HG02938 (cell line): Measurements from ENCODE around the gene TMEM25.
"Not testable (repeated sequence)": the region's sequence is repeated elsewhere in the genome, so short reads cannot be mapped to it uniquely, and the experiment has no call there.

Experiments
- ATAC-seq: cut with Tn5 transposase; IDR thresholded peaks from one replicate; pipeline ENCODE4 v1.9.1; 2021; ENCODE audit warnings: mild to moderate bottlenecking, moderate library complexity; ENCODE audit not compliant: unreplicated experiment

Gene TMEM25

GRCh38 chr11:118530683-118531596 is at the start of gene TMEM25:
TMEM25 (plus strand) TSS chr11:118531192; CDS start chr11:118531802, 610 bp downstream.
- peak; percentile 42 for ATAC-seq

GRCh38 chr11:118481238-118481637 is 49.8 kb upstream of the TMEM25 start:
- ATAC-seq, result not testable (repeated sequence)

GRCh38 chr11:118484405-118484804 is 46.6 kb upstream of the TMEM25 start:
- ATAC-seq, result no peak

GRCh38 chr11:118485273-118485672 is 45.7 kb upstream of the TMEM25 start:
- no peak for ATAC-seq

GRCh38 chr11:118488480-118489109 is 42.4 kb upstream of the TMEM25 start:
- no peak for ATAC-seq

GRCh38 chr11:118491041-118491440 is 40.0 kb upstream of the TMEM25 start:
- no peak for ATAC-seq

- no peak for ATAC-seq
These were observed 33.2 kb upstream of the TMEM25 start for GRCh38 chr11:118497831-118498230.

- no peak for ATAC-seq
These were observed 27.8 kb upstream of the TMEM25 start for GRCh38 chr11:118503216-118503615.

- ATAC-seq, result no peak
These were observed 19.4 kb upstream of the TMEM25 start for GRCh38 chr11:118511601-118512000.

- no peak for ATAC-seq
These were observed 16.9 kb upstream of the TMEM25 start for GRCh38 chr11:118514103-118514502.

GRCh38 chr11:118519549-118519948 is 11.4 kb upstream of the TMEM25 start:
- no peak for ATAC-seq

- no peak for ATAC-seq
These were observed 9.1 kb upstream of the TMEM25 start for GRCh38 chr11:118521892-118522311.

- ATAC-seq, result no peak
These were observed 8.4 kb upstream of the TMEM25 start for GRCh38 chr11:118522571-118523072.

GRCh38 chr11:118524356-118524755 is 6.6 kb upstream of the TMEM25 start:
- no peak for ATAC-seq

GRCh38 chr11:118524757-118525470 is 6.1 kb upstream of the TMEM25 start:
- ATAC-seq, result no peak

GRCh38 chr11:118526688-118527087 is 4.3 kb upstream of the TMEM25 start:
- no peak for ATAC-seq

GRCh38 chr11:118527109-118527508 is 3.9 kb upstream of the TMEM25 start, which contains the start of gene TTC36:
TTC36 (plus strand) TSS chr11:118527474; CDS start chr11:118527495, 21 bp downstream.
- no peak for ATAC-seq

- ATAC-seq, result no peak
These were observed 2.5 kb upstream of the TMEM25 start for GRCh38 chr11:118528511-118528910.

GRCh38 chr11:118529584-118530175 is 1.3 kb upstream of the TMEM25 start:
- no peak for ATAC-seq

GRCh38 chr11:118530180-118530682 is 761 bp upstream of the TMEM25 start:
- peak; percentile 16 for ATAC-seq
